ENCODE data around the gene DPH6.
"Not testable (repeated sequence)": the region's sequence is repeated elsewhere in the genome, so short reads cannot be mapped to it uniquely, and the experiment has no call there.

The DPH6 gene

GRCh38 chr15:35437157-35437556, 108.8 kb downstream of the DPH6 start:
- peak; percentile 67 for DNase-seq (ENCODE audit: low read depth)

DNA sequence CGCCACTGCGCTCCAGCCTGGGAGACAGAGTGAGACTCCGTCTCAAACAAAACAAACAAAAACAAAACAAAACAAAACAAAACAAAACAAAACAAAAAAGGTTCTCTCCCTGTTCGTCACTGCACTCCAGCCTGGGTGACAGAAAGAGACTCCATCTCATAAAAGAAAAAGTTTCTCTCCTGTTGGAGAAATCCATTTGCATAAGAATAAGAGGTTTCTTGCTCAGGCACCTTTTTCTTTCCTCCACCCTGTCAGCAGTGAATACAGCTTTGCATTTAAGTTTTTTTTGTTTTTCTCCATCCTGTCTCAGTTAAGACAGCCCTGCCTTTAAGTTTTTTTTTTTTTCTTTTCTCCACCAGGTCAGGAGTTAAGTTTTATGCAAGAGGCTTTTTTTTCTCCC, 109.5 kb downstream of the DPH6 start:
- no peak for DNase-seq (ENCODE audit: low read depth)

DNA sequence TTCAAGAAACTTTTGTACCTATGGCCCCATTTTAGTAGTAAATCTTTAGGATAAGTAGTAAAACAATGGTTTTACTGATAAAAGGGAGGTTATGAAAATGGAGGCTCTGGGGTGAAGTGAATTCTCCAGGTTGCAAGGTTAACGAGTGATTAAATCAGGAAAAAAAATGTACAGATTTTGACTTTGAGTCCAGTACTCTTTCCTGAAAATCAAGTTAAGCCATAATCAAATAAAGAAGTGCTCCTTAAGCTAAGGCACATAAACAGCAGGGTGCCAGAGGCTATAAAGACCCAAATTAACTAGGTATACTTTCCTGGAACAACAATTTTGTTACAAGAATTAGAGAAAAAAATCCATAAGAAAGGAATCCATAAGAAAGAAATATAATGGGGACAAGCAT, 114.7 kb downstream of the DPH6 start:
- no peak for DNase-seq (ENCODE audit: low read depth)

DNA sequence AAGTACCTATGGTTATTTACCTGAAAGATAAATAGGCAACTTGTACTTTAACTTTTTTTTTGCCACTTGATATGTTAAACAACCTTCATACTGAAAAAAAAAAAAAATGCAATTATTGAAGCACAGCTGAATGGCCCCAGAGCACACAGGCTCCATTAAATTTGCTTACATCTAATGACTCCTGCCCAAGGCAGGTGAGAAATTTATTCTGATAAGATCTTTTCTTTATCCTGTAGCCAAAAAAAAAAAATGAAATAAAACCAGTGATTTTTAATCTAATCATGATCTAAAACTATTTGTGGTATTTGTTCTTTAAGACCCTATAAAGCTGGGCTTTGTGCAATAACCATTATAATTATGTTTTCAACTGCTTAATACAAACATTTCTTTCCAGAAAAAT, 115.7 kb downstream of the DPH6 start:
- DNase-seq (ENCODE audit: low read depth), result no peak

GRCh38 chr15:35427496-35427895, 118.5 kb downstream of the DPH6 start:
- no peak for DNase-seq (ENCODE audit: low read depth)

DNA sequence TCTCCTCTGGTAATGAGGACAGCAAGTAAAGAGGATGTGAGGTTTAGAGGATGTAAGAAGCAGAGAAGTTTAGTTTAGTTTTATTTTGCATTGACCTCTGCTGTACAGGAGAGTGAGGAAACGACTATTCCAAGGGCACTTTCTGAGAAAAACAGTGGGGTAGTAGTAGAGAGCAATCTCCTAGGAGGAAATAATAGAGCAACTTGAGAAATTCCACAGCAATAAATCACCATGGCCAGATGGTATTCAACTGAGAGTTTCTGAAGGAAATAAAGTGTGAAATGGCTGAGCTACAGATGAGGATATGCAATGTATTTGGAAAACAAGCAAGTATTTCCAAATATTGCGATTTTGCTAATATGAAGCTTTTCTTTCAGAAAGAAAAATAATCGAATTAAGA, 118.9 kb downstream of the DPH6 start:
- peak; percentile 87 for DNase-seq (ENCODE audit: low read depth)

DNA sequence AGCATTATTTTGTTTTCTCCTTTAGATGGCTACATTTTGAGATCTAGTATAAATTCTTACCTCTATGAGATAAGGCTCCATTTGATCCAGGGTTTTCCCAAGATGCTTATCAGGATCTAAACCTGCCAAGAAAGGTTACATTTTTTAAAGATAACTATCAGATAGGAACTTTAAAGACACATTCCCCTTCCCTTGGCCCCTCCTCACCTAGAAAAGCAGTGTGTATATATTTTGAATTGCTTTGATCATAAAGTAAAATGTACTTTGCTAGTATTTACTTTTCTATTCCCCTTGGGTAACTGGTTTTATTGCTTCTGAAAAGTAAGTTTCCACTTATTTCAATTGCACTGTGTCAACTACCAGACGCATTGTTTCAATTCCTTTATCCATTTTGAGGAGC, 135.2 kb downstream of the DPH6 start:
- no peak for DNase-seq (ENCODE audit: low read depth)

DNA sequence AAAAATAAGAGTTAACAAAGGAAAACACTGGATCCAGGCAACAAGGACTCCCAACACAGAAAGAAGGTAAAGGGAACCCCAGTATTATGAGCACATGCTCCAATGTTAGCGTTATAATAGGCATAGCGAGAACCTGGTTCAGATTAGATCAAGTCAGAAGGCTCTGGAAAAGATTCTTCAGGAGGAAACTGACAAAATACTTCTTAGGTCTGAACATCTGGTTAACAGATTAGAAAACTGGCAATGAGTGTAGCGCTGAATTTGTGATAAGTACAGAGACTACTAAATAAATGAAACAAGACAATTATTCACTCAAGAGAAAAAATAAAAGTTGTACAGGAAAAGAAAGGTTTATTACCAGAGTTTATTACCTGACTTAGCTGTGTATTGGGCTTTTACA, 146.1 kb downstream of the DPH6 start:
- DNase-seq (ENCODE audit: low read depth), result no peak

DNA sequence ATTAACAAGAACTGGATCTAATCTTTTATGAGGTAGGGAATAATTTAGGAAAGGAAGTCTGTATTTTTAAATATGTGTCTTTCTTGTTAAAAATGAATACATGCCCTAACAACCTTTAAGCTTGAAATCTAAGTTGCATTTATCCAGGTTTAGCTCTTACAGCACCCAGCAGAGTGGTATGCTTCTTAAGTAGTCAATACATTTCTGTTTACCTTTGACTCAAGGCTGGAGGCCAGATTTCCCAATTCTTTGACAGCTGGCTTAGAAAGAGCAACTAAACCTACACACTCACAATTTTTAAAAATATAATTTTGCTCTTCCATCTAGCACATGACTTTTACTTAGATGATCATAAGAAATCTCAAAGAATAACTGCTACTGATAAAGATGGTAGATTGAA, 148.9 kb downstream of the DPH6 start:
- DNase-seq (ENCODE audit: low read depth), result no peak

- DNase-seq (ENCODE audit: low read depth), result peak; percentile 49
These were observed 151.5 kb downstream of the DPH6 start for GRCh38 chr15:35394416-35394815.

- DNase-seq (ENCODE audit: low read depth), result peak; percentile 84
These were observed 152.6 kb downstream of the DPH6 start for GRCh38 chr15:35393398-35393797.

GRCh38 chr15:35391408-35391984, 154.5 kb downstream of the DPH6 start:
- DNase-seq (ENCODE audit: low read depth), result not testable (repeated sequence)

DNA sequence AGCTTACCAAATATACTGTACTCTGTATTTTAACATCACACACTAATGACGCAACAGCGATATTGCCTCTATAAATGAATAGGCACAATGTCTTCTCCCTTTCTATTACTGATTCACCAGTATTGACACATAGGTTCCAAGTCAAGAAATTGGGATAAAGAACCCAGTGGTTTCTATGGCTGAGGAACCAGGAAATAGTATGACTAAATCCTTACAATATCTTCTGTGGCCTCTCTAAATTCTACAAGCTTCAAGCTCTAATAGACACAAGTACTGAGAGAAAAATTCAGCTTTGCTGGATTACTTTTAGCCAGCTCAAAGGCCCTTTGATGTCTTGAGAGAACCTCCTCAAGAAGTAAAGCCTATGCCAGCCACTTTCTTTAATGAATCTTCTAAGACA, 162.5 kb downstream of the DPH6 start:
- DNase-seq (ENCODE audit: low read depth), result no peak

DNA sequence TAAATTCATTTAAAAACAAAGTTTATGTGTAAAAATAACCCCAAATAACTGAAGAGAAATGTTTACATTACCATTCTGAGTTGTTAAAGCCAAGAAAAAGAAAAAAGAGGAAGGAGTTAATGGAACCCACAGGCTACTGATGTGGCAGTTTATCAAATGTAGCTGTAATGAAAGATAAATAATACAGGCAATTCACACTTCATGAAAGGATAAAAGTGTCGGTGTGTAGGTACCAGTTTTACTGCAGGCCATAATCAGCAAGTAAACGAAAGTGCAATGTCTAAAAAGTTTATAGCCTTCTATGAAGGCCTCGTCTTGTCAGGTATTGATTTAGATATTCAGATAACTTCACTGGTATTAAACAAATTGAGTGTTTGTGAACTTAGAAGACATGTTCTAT, 164.6 kb downstream of the DPH6 start:
- no peak for DNase-seq (ENCODE audit: low read depth)

DNA sequence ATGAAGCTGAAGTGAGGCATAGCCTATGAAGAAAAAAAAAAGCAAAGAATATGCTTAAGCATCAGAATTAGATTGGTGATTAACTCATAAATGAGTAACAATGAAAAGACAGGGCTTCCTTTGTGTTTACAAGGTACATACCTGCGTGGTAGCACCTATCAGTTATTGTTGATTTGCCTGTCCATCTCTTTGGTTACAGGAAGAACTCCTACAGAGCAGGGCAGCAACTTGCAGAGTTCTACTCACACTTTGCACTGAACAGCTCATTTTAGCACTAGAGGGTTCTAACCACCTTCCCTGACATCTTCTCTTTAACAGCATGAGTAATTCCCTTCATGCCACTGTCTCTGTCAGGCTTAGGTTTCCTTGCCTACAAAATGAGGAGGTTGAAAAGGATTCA, 166.0 kb downstream of the DPH6 start:
- peak; percentile 9 for DNase-seq (ENCODE audit: low read depth)

DNA sequence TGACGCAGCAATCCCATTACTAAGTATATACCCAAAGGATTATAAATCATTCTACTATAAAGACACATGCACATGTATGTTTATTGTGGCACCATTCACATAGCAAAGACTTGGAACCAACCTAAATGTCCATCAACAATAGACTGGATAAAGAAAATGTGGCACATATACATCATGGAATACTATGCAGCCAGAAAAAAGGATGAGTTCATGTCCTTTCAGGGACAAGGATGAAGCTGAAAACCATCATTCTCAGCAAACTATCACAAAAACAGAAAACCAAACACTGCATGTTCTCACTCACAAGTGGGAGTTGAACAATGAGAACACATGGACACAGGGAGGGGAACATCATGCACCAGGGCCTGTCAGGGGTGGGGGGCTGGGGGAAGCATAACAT, 167.5 kb downstream of the DPH6 start:
- DNase-seq (ENCODE audit: low read depth), result not testable (repeated sequence)

DNA sequence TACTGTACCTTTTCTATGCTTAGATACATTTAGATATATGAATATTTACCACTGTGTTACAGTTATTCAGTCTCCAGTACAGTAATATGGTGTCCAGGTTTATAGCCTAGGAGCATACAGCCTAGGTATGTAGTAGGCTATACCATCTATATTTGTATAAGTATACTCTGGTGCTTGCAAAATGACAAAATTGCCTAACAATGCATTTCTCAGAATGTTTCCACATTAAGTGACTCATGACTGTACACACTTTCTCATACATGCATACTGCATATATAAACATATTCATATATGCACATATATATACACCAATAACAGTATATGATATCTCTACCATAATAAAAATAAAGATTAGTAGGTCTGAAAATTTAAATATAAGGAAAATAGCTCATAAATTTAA, 169.3 kb downstream of the DPH6 start:
- no peak for DNase-seq (ENCODE audit: low read depth)

DNA sequence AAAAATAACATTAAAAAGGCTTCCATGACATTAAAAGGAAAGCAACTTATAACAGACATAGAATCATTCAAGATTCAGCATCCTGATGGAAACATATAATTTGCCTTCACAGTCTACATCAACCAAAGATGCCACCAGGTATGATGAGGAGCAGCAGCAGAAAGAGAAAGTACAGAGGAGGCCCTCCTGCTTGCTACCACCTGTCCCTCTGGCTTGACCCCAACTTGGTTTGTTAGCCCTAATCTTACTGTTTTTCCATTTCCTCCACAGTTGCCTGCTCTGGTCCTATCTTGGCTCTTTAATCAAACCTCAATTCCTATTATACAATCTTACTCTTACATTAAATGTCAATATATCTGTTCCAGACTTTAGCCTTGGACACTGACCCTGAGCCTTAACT, 171.3 kb downstream of the DPH6 start:
- DNase-seq (ENCODE audit: low read depth), result no peak

DNA sequence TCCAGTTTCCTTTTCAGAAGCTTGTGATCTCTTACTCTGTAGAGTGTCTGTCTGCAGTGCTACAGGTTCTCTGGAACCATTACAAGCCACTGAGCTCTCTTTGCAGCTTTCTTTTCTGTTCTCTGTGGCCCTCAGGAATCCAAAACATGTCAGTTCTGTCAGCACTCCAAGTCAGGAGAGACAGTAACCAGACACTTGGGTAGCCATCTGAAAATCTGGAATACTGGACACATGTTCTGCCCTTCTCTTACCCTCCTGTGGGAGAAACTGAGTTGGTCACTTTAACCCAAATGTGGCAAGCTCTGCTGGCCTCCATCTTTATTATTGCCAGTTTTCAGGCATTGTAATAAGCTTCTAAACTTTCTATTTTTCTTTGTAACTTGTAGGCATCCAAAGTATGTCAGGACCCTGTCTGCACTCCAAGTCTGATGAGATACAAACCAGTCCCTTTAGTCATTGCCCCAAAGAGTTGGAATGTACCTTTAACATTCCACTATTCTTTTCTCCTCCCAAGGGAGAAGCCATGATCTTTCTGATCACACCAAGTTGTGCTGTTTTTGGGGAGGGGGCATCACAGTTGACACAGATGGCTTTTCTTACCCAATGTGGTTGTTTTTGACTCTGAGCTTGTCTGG, 183.7 kb downstream of the DPH6 start:
- peak; percentile 85 for DNase-seq (ENCODE audit: low read depth)

- DNase-seq (ENCODE audit: low read depth), result no peak
These were observed 187.1 kb downstream of the DPH6 start for GRCh38 chr15:35358824-35359223.

- DNase-seq (ENCODE audit: low read depth), result no peak
These were observed 194.9 kb downstream of the DPH6 start for GRCh38 chr15:35351059-35351458.

DNA sequence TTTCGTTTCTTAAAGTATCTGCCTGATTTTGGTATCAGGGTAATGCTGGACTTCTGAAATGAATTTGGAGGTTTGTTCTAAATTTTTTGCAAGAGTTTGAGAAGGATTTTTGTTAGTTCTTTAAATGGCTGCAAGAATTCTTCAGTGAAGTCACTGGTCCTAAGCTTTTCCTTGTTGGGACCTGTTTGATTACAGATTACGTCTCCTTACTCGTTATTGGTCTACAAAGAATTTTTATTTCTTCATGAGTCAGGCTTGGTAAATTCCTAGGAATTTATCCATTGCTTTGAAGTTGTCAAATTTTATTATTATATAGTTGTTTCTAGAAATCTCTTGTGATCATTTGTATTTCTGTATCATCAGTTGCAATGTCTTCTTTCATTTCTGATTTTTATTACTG, 196.0 kb downstream of the DPH6 start:
- peak; percentile 55 for DNase-seq (ENCODE audit: low read depth)

DNA sequence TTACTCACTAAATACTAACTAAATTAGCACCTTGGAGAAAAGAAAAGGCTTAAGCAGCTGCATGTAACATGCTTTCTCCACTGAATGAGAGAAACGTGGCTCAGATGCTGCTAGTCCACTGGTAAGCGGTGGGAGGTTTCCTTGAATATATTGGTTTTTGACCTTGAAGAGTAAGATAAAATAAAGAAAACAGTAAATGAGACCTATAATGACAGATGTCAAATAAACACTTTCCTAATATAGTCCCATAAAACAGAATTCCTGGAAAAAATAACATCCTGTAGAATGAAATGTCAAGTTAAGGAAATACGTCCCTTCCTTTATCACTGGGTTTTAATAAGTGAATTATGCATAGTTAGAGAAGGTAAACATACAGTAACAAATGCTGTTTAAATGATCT, 215.0 kb downstream of the DPH6 start:
- no peak for DNase-seq (ENCODE audit: low read depth)

DNA sequence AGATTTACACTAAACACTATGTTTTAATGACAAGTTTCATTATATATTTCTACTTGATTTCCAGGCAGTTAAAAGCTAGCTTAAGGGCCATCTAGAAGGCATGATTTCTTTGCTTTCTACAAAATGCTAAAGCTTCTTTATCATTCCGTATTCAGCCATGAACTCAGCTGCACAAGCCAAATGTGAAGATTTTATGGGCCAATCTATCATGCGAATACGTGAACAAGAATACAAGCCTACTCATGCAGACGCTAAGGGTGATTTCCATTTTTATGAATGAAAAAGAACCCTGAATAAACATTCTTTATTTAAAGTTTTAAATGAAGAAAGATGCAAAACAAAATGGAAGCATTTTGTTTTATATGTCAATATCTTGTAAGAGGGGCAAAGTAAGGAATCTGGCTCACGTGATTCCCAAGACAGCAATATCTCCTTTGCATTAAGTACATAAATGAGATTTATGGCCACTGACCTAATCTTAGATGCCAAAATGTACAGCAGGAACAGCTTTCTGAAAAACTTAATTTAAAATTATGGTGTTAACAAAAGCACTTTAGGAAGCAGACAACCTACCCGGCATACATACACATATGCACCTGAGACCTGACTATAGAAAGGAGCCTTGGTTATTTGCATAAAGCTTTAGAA, 215.8 kb downstream of the DPH6 start:
- DNase-seq (ENCODE audit: low read depth), result no peak
